Gastroesophageal sphincter (tissue), 4 donors: ENCODE data around the gene BIRC7. TPM values are rescaled to one million over a fixed set of nuclear protein-coding genes. Genes with fewer than 3 reads are reported as not detected.

Source experiments
- ATAC-seq: fragments of 150-250 bp; one replicate; pipeline ENCODE4 v1.9.1; 2016; ENCODE audit warnings: mild to moderate bottlenecking, moderate library complexity
- H3K27ac ChIP-seq, 4 donors: fragments of 200-600 bp; sonication (generic) in 3 of 4; 1 replicate in 3 of 4; 2 replicates in 1 of 4; pipeline ENCODE4 v1.5.1; 2016 to 2019
- H3K27me3 ChIP-seq: fragments of 200-600 bp; sonication (generic); one replicate; pipeline ENCODE4 v1.5.1; 2019
- H3K36me3 ChIP-seq, 2 donors: fragments of 200-600 bp; sonication (generic); one replicate each; pipeline ENCODE4 v1.5.1; 2019; ENCODE audit warnings: control low read depth in 1 of 2
- H3K4me1 ChIP-seq, 3 donors: fragments of 200-600 bp; sonication (generic); 1 replicate in 2 of 3; 2 replicates in 1 of 3; pipeline ENCODE4 v1.5.1; 2016 to 2019; ENCODE audit warnings: control low read depth in 2 of 3
- H3K4me3 ChIP-seq, 2 donors: fragments of 200-600 bp; sonication (generic); one replicate each; pipeline ENCODE4 v1.5.1; 2019; ENCODE audit warnings: mild to moderate bottlenecking in 1 of 2, moderate library complexity in 1 of 2
- H3K9me3 ChIP-seq, 3 donors: fragments of 200-600 bp; sonication (generic); one replicate each; pipeline ENCODE4 v1.5.1; 2017 to 2019; ENCODE audit warnings: control low read depth in 2 of 3
- EP300 ChIP-seq: sonication (generic); formaldehyde crosslinking; IDR thresholded peaks from one replicate; pipeline ENCODE4 v1.6.1; 2017; ENCODE audit warnings: antibody characterized with exemption, mild to moderate bottlenecking
- POLR2A ChIP-seq, 2 donors: fragments of 450-650 bp; IDR thresholded peaks; one replicate each; pipeline ENCODE4 v1.6.1; 2017; ENCODE audit warnings: antibody characterized with exemption in 2 of 2, mild to moderate bottlenecking in 2 of 2, moderate library complexity in 1 of 2
- POLR2AphosphoS5 ChIP-seq: sonication (generic); formaldehyde crosslinking; IDR thresholded peaks from one replicate; pipeline ENCODE4 v1.6.1; 2017; ENCODE audit warnings: antibody characterized with exemption
- WGBS, 2 donors: methylation state at CpG; one replicate each; pipeline ENCODE4 v1.1.5; 2018; ENCODE audit warnings: low coverage in 1 of 2; 5-methylcytosine and 5-hydroxymethylcytosine counted together
- total RNA-seq, 4 donors: library from RNA; depleted of rRNA; stranded (reverse); fragments of >200 nt; gene quantifications; one replicate each; pipeline ENCODE4 v1.1.0, GENCODE V29; 2016
- TF ChIP-seq, protein P1 (sequence below), 4 experiments: fragments of 200-600 bp in 2 of 4; fragments of 450-650 bp in 2 of 4; sonication (generic) in 1 of 4; IDR thresholded peaks; one replicate each; pipeline ENCODE4 v1.5.1; 2017 to 2019; ENCODE audit warnings: antibody characterized with exemption in 4 of 4, mild to moderate bottlenecking in 2 of 4, moderate library complexity in 2 of 4

The BIRC7 gene
- total RNA-seq, 4 donors from 2014 or later = not detected

GRCh38 chr20:63277466-63278272 lies 42.0 kb downstream of the BIRC7 start:
- no peak overlapping the region for H3K4me3 ChIP-seq
- no peaks in the 10 kb centered on the region for H3K9me3 ChIP-seq
- TF ChIP-seq EP300 (no peak), POLR2AphosphoS5 (no peak), POLR2A (IDR thresholded peaks at IDR 0.05) (no peak)
- TF ChIP-seq, protein P1, sequence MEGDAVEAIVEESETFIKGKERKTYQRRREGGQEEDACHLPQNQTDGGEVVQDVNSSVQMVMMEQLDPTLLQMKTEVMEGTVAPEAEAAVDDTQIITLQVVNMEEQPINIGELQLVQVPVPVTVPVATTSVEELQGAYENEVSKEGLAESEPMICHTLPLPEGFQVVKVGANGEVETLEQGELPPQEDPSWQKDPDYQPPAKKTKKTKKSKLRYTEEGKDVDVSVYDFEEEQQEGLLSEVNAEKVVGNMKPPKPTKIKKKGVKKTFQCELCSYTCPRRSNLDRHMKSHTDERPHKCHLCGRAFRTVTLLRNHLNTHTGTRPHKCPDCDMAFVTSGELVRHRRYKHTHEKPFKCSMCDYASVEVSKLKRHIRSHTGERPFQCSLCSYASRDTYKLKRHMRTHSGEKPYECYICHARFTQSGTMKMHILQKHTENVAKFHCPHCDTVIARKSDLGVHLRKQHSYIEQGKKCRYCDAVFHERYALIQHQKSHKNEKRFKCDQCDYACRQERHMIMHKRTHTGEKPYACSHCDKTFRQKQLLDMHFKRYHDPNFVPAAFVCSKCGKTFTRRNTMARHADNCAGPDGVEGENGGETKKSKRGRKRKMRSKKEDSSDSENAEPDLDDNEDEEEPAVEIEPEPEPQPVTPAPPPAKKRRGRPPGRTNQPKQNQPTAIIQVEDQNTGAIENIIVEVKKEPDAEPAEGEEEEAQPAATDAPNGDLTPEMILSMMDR (IDR thresholded peaks at IDR 0.05) = no peak
- no peak for ATAC-seq
- H3K27ac ChIP-seq = no peak overlapping the region
- H3K27me3 ChIP-seq = no peaks in the 10 kb centered on the region
- 83 to 86% methylated on average over 13 of the region's 30 CpGs for WGBS, 2 donors
- H3K36me3 ChIP-seq = peaks cover 0 to 73% of the 10 kb centered on the region in 2 donors
- H3K4me1 ChIP-seq = peaks cover 0 to 31% (median 14%) of the 10 kb centered on the region in 3 donors

DNA sequence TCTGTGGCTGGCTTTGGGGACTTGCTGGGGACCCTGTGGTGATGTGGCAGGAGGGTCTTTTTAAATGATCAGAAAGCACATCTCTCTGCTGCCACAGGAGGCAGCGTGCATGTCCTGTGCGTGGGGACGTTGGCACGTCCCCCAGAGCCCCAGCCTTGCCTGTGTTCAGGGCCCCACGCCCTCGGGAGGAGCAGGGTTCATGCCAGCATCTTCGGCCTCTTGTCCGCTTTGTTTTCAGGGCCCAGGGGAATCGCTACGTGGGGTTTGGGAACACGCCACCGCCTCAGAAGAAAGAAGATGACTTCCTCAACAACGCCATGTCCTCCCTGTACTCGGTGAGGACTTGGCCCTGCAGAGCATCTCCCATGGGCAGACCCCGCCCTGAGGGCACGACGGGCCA lies 43.0 kb downstream of the BIRC7 start:
- H3K36me3 ChIP-seq = peaks cover 0 to 83% of the 10 kb centered on the region in 2 donors
- H3K4me1 ChIP-seq = peaks cover 0 to 24% (median 12%) of the 10 kb centered on the region in 3 donors
- H3K9me3 ChIP-seq = no peaks in the 10 kb centered on the region
- no peaks in the 10 kb centered on the region for H3K27me3 ChIP-seq
- TF ChIP-seq POLR2A (IDR thresholded peaks at IDR 0.05) = no peak
- no peak for TF ChIP-seq EP300
- TF ChIP-seq, protein P1 (IDR thresholded peaks at IDR 0.05) = no peak
- TF ChIP-seq POLR2AphosphoS5 = no peak
- no peak overlapping the region for H3K27ac ChIP-seq
- H3K4me3 ChIP-seq = no peak overlapping the region
- no peak for ATAC-seq
- 50 to 100% methylated on average over 1 to 4 of the region's 17 CpGs for WGBS, 2 donors

- H3K4me3 ChIP-seq = no peak overlapping the region
- WGBS, 2 donors = 86 to 94% methylated on average over 12 to 15 of the region's 15 CpGs
- H3K4me1 ChIP-seq = peaks cover 0 to 11% (median under 1%) of the 10 kb centered on the region in 3 donors
- no peak for TF ChIP-seq POLR2AphosphoS5
- TF ChIP-seq POLR2A (IDR thresholded peaks at IDR 0.05) = no peak
- no peak for TF ChIP-seq EP300
- TF ChIP-seq, protein P1 (IDR thresholded peaks at IDR 0.05) = no peak
- no peaks in the 10 kb centered on the region for H3K9me3 ChIP-seq
- H3K27me3 ChIP-seq = no peaks in the 10 kb centered on the region
- ATAC-seq = no peak
- H3K27ac ChIP-seq = no peak overlapping the region
- peaks cover 0 to 96% of the 10 kb centered on the region in 2 donors for H3K36me3 ChIP-seq
Observed at GRCh38 chr20:63279931-63280330, 44.2 kb downstream of the BIRC7 start.

- TF ChIP-seq, protein P1 (IDR thresholded peaks at IDR 0.05) = no peak
- TF ChIP-seq POLR2AphosphoS5 (no peak), EP300 (no peak), POLR2A (IDR thresholded peaks at IDR 0.05) (no peak)
- peaks cover 0 to 7% (median 0%) of the 10 kb centered on the region in 3 donors for H3K4me1 ChIP-seq
- H3K27me3 ChIP-seq = no peaks in the 10 kb centered on the region
- no peak for ATAC-seq
- H3K36me3 ChIP-seq = peaks cover 0 to 100% of the 10 kb centered on the region in 2 donors
- H3K9me3 ChIP-seq = no peaks in the 10 kb centered on the region
- no peak overlapping the region for H3K27ac ChIP-seq
- 89% methylated on average over 6 of the region's 6 CpGs; no CpG with 5 or more reads in 1 of the 2 donors for WGBS, 2 donors
- H3K4me3 ChIP-seq = no peak overlapping the region
Observed at GRCh38 chr20:63280371-63280770, 44.7 kb downstream of the BIRC7 start.
